Activated CD8-positive, alpha-beta memory T cell treated with anti-CD3 and anti-CD28 coated beads, Interleukin-2, amount 50 U/mL, for 24 hours (primary cell): ENCODE data around the gene MFNG.

ENCODE experiments used
- DNase-seq: peaks from one replicate; pipeline ENCODE4 v3.0.0-alpha.2; 2020; ENCODE audit errors: extremely low read depth

Gene MFNG

GRCh38 chr22:37425369-37425768 is 60.8 kb downstream of the MFNG start:
- no peak for DNase-seq

- no peak for DNase-seq
These were observed 62.9 kb downstream of the MFNG start for GRCh38 chr22:37423283-37423682.

DNA sequence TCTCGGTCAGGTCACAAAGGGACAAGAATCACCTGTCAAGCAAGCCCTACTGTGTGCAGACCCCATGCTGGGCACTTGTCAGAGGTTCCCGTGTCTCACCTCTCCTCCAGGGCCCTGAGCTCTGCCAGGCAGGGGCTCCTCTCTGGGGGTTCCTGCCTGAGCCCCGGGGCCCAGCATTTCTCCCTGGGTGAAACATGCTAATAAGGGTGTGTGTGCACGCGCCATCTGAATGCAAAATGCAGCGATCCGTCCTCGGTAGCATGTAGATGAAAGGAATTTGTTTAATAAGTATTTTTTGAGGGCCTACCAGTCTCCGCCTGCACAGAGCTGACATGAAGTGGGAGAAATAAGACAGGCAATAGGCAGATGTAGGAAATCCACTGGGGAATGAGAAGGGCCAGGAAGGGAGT is 64.7 kb downstream of the MFNG start:
- no peak for DNase-seq

DNA sequence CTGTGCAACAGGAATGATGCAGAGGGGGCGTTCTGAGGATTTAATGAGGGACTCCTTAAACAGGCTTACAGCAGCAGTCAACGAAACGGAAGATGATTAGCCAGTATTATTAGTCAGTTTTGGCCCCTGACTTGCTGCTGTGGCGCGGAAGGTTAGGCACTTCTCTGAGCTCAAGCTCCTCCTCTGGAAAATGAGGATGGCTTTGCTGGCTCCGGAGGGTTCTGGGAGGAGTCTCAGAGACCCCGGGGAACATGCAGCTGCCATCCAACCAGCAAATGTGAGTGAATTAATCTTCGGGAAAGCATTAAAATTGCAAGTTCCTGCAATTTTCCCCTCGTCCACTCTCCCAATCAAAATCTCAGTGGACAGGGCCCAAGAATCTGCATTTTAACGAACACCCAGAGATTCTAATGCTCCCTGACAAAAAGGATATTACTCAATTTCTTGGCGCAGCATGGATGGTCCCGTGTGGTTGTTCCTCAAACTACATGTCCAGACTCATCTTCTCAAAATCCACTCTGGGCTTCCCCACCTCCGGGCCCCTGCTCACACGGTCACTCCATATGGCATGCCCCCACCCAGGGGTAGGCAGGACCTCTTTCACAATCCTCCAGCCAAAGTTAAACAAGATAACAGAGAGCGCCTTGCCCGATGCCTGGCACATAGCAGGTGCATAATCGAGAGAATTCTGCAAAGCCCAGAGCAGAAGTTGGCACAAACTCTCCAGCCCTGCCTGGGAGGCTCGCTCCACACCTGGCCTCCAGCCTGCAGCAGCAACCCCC is 65.3 kb downstream of the MFNG start:
- no peak for DNase-seq

DNA sequence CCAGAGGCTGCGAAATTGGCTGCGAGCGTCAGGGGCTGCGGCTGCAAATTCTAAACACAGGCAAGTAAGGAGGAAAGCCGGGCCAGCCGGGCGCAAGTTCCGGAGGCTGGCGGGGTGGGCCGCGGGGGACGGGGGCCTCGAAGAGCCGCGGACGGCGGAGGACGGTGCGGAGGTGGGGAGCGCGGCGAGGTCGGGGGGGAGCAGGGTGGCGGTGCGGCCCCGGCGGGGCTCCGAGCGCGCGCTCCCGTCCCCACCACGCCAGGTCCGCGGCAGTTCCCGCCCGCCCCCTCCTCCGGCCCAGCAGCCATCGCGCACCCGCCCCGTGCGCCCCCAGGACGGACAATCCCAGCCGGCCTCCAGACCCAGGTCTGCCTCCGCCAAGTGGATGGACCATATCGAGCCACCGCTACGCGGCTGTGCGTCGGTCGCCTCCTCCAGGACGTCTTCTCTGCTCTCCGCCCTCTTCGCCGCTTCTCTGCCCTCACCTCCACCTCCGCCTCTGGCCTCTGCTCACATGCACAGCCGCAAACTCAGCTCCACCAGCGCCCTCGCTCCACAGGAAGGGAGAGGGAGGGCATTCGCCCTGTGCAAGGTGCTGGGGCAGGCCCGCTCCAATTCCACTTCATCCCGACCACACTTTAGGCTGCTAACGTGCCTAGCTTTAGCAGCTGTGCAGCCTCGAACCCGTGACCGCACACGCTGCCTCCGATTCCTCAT is 66.1 kb downstream of the MFNG start:
- no peak for DNase-seq

DNA sequence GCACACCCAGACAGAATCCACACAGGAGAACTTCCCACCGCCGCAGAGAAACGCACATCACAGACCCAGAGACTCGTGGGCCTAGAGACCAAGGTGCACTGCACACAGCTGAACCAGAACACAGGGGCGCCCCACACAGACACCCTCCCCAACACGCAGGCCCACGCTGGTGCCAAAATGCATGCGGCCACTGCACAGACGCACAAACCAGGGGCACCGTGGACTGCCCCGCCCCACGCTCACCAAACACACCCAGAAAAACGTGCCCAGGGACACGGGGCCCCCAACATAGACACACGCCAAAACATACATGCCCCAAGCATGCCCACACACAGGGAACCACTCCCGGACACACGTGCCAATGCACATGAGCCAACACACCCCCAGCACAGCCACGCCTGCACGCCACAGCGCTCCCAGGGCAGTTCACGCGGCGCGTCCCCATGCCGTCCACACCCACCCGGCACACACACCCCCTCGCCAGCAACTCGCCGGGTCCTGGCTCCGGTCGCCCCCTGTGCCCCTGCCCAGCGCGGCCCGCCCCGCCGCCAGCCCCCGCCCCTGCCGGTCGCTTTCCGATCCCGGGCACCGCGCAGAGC is 66.7 kb downstream of the MFNG start:
- DNase-seq = no peak
